GM21529 (cell line): ENCODE measurements around the gene ALDH1L1.

ENCODE experiments used
- ATAC-seq: cut with Tn5 transposase; IDR thresholded peaks from one replicate; pipeline ENCODE4 v1.9.1; 2021; ENCODE audit not compliant: unreplicated experiment

Gene ALDH1L1

DNA sequence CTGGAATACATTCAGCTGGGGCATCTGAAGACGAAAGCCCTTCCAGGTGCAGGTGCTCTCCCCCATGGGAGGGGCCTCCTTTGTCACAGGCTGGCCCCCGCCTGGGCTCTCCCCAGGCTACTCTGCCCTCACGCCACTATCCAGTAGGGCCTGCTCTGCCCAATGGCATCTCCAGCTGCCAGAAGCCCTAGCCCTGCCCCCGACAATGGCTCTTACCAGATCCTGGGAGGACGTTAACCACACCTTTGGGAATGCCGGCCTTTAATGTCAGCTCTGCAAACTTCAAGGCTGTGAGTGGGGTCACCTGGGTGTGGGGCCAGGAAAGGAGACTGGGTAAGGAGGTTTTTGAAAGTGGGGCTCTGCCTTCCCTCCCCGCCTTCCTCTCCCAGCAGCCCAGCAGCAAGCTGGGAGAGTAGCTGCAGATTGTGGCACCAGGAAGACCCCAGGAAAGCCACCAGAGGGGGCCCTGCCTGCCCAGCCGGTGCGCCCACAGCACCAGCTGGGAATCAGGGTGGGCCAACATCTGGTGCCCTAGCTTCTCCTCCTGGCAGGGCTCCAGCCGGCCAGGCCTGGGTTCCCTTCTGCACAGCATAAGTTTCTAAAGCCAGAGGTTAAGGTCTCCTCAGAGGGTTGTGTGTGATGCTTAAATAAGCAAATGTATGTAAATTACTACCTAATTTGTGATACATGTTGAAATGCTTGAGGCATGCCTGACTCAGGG lies 56.1 kb downstream of the ALDH1L1 start:
- no peak for ATAC-seq

DNA sequence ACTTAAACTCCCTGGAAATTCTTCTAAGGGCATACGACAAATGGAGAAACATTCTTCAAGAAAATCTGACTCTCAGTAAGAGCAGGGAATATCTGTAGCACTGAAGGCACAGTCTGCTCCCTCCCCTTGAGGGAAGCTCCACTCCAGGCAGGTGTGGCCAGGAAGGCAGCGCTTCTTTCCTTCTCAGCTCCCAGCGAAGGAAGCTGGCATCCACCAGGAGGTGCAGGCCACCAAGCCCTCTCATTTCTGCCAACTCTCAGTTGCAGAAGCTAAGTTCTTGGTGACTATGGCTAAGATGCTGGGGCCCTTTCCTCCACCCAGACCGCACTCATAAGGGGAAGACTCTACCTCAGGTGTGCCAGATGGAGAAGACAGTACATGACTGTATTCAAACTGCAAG lies 58.8 kb downstream of the ALDH1L1 start:
- no peak for ATAC-seq

DNA sequence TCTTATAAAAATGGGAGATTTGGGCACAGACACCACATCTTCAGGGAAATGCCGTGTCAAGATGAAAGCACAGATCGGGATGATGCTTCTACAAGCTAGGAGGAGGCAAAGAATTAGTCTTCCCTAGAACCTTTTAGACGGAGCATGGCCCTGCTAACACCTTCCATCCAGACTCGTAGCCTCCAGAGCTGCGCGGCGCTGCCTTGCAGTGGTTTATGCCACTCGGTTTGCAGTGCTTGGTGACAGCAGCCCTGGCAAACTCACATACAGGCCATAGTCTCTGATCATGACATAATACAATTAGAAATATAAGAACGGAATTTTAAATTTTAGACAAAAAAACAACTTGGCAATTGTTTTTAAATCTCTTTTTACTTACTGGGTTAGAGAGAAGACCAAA lies 59.3 kb downstream of the ALDH1L1 start:
- ATAC-seq = no peak

DNA sequence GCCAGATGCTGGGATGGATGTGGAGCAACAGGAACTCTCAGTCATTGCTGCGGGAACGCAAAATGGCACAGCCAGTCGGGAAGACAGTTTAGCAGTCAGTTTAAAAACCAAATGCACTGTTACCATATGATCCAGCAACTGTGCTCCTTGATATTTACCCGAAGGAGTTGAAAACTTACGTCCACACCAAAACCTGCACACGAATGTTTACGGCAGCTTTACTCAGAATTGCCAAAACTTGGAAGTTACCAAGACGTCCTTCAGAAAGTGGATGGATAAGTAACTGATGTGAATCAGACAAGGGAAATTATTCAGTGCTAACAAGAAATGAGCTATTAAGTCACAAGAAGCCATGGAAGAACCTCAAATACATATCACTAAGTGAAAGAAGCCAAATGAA lies 60.4 kb downstream of the ALDH1L1 start:
- ATAC-seq = no peak

DNA sequence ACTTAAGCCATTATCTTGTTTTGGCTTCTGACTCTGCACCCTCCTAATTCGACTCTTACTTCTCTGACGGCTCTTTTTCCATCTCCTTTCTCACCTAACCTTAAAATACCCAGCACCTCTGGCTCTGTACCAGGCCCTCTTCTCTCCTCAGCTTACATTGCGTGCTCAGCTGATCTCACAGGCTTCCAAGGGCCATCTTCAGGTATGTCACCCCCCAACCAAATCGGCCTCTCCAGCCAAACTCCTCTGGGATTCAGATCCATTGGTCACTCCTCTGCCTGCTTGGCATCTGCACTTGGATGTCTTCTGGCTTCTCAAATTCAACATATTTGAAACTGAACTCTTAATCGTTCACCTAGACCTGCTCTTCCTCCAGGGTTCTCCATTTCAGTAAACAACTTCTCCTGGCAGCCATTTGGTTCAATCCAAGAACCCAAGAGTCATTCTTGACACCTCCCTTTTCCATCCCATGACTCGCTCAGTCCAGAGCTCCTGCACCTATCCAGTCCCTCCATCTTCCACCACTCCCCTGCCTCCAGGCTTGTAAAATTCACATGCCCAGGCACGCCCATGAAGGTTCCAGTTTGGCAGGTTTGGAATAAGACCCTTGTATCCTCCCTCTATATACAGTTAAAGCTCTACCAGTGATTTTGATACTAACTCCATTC lies 61.2 kb downstream of the ALDH1L1 start:
- no peak for ATAC-seq

DNA sequence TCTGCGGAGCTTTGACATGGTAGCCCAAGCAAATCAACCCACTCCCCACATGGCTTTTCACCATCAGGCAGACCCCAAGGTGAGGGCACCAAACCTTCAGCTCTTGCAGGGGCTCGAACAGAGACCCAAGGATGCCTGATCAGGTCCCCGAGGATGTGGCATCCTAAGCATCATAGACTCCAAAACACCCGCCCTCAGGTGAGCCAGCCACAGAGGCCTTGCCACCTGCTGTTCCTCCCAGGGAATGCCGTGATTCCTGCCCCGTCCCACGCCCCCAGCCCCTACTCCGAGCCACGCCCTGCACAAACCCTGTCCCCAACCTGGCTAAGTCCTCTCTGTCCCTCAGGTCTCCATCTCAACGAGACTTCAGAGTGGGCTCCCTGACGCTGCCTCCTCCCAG lies 61.8 kb downstream of the ALDH1L1 start:
- ATAC-seq = no peak

DNA sequence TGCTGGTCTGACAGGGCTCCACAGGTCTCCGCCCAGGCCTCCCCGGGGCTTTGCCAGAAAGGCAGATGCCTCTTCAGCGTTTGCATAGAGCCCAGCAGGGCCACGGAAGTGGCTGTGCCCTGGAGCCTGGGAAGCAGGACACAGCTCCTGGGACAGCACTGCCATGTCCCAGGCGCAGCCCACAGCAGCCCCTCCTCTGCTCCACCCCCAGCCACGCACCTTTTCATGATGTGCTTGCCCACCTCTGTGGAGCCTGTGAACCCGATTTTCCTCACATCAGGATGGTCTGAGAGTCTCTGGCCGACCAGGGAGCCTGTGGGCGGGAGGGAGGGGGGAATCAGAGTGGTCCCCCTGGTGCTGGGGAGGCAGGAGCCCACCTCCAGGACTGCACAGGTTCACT lies 62.6 kb downstream of the ALDH1L1 start:
- no peak for ATAC-seq

DNA sequence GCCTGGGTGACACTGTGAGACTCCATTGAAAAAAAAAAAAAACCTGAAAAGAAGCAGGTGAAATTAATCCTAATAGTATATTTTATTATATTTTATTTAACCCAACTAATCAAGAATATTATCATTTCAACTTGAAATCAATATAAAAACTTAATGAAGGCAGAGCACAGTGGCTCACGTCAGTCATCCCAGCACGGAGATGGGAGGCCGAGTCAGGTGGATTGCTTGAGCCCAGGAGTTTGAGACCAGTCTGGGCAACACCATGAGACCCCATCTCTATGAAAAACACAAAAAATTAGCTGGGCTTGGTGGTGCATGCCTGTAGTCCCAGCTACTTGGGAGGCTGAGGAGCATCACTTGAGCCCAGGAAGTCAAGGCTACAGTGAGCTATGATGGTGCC lies 63.2 kb downstream of the ALDH1L1 start:
- no peak for ATAC-seq

DNA sequence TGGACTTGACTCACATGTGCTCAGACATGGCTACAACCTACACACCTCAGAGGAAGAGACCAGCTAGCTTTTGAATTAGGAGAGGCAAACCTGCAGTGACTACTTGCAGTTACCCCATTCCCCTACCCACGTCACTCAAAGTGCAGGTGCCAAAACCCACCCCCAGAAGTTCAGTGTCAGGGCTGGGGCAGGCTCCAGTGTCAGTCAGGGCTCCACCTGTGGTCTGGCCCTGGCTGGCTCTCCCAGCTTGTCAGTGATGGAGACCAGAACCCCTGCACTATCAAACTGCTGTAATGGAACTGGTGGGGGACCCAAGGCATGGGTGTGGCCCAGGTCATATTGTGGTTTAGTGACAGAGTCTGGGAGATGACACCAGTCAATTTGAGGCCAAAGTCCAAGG lies 63.9 kb downstream of the ALDH1L1 start:
- ATAC-seq = no peak

DNA sequence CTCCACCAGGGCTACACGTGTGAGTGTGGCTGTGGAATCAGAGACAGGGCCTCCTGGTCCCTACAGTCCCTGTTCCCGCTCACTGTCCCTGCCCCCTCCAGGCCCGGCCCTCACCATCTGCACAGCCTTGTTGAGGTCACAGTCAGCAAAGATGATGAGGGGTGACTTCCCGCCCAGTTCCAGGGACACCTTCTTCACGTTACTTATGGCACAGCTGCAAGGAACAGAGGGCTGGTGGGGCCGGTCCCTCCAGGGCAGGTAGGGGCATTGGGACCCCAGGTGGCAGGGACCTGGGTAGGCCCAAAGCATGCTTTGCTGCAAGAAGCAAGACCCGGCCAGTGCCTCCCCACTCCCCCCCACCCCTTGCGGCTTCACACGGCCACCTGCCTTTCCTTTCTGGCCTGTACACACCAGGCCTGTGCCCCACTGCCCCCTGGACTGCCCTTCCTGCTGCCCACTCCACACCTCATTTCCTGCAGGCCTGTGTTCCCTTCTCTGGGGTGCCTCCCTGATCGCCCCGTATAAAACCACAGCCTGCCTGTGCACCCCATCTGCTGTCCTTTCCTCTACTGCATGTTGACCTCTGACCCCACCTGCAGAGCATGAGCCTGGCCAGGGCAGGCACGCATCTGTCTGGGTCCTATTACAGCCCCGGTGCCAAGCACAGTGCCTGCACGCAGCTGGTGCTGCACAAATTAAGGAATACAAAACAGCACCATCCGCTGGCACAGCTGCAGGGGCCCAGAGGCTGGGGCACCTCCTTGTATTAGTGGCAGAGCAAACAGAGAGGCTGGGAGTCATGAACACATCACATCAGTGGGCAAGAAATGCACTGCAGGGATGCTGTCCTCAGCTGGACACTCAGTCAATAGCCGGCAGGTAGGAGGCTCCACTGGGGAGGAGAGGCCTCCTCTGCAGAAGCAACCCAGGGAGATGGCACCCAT lies 65.7 kb downstream of the ALDH1L1 start:
- no peak for ATAC-seq

DNA sequence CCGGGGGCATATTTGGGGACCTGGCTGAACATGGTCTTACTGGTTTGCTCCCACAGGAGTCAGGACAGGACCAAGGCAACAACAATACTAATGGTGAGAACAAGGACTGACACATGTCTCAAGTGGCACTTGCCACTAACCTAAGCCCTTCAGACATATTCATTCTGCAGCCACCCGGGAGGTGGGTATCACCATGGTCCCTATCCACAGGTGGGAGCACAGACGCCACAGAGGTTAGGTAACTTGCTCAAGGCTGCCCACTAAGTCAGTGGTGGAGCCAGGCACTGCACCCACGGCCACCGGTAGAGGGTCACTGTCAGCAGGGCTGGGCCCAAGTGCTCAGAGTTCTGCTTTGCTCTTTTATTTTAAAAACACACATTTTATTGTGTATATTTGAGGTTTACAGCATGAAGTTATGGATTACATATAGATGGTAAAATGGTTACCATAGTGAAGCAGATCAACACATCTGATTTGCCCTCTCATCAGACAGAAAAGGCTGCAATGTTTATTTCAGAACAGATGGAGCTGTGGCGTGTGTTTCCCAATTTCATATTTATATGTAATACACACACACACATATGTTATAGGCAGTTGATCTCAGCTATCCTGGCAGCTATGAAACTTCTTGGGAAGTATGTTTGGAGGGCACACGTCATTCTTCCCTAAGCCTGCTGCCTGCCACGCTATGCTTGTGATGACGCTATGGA lies 66.5 kb downstream of the ALDH1L1 start:
- no peak for ATAC-seq

DNA sequence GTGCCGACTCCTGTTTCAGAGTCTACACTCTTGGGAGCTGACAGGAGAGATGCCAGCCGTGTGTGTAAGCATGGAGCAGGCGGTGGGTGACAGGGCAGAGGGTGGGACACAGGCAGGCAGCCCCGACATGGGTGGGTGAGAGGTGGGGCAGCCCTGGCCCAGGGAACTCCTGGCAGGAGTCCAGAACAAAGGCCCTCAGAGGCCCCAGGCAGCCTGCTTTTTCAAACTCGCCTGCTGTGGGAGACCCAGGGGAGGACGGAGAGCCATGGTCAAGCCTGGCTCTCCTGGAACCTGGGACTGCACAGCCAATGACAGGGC lies 67.2 kb downstream of the ALDH1L1 start:
- ATAC-seq = no peak

DNA sequence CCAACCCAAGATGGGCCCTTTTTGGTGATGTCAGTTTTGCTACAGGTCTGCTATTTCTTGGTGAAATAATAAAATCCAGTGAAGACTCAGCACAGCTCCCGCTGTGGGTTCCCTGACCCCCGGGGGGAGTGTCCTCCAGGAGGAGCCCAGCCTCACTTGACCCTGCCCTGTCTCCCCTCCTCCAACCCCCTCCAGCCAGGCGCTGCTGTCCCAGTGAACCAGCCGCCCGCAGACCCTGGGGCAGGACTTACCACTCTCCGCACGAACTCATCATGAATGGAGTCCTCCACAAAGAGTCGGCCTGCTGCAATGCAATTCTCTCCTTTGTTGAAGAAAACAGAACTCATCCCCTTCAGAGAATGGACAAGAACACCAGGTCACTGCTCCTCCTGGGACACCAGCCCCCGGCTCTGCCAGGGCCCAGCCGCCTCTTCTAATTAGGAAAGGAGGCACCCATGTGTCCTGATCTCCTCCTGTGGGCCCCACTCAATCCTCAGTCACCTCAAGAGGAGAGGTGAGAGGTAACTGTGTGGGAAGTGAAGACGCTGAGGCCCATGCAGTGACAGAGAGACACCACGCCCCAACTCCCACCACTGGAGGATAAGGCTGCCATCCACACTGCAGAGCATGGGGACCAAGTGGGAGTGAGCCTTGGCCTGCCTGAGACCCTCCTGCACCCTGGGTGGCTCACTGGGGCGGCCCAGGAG lies 67.7 kb downstream of the ALDH1L1 start:
- no peak for ATAC-seq

DNA sequence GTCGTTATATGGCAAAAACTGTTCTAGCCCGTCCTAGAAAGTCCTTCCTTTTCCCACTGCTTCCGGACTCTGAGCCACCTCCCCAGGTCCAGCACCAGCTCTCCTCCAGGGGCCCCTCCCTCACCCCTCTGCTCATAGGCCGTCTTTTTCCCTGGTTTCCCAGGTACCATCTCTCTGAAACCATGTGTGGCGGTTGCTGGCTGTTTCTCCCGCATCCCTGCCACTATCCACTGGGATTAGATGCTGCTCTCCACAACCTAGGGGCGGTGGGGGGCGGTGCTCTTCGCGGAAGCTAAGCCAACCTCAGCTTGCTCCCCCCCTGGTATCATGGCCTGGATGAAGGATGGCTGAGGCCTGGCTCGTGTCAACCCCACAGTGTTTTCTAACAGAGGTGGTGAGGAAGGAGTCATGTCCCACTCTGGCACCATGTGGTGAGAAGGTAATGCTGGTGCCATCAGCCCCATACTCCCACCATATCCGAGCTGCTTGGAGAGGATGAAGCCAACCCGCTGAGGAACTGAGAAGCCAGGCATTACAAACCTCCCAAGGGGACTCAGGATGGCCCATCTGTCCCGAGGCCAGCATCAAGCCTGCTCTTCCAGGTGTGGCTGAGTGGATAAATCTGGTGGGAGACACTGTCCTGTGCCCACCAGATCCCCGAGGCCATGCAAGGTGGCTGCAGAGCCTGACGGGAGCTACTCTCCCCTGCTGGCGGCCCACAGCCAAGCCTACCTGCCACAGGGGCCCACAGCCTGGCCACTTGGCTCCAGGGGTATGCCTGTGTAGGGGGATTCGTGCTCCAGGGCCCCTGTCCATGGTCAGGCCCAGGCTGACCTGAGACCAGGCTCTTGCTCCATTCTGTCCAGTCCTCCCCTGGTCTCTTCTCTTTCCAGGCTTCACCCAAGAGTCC lies 68.6 kb downstream of the ALDH1L1 start:
- no peak for ATAC-seq

DNA sequence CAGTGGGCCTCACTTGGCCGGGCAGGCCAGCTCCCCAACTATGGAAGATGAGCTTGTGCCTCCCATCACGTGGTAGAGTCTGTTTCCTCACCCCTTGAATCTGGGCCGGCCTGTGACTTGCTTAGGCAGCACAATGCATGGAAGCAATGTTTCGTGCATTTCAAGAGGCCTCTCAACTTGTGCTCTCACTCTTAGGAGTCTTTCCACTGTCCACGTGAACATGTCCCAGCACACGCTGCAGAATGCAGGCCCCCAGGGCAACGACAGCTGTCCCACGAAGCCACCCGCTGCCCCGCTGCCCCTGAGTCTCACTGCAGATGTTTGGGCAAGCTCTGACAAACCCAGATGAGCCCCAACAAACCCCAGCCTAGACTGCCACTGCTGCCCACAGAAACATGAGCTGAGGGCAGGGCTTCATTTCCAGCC lies 69.2 kb downstream of the ALDH1L1 start:
- no peak for ATAC-seq

DNA sequence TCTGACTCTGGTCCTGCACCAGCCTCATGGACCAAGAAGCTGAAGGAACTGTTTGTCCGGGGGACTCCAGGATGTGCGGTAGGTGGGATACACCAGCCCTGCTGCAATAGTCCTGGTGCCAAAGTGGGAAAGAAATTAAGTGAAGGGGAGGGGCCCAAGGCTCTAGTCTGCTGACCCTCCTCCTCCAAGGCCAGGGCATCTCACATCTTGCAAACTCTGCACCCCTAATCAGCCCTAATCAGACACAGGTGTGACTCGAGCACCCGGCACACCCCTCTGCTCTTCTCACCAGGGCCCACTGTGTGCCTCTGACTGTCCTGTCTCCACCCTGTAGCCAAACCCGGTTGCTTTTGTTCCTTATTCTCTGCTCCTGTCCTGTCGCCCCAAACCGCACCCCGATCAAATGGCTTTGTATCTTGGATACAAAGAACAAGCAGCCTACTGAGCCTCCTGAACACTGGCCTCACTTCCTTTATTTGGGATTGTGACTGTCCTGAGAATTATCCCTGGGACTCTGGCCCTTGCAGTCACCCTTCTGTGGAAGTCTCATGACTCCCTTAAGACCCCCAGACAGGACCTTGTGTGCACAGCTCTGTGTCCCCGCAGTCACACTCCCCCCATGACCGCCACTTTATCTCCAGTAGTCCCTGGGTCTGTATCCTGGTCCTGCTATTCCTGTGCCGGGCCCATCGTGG lies 69.8 kb downstream of the ALDH1L1 start:
- no peak for ATAC-seq

DNA sequence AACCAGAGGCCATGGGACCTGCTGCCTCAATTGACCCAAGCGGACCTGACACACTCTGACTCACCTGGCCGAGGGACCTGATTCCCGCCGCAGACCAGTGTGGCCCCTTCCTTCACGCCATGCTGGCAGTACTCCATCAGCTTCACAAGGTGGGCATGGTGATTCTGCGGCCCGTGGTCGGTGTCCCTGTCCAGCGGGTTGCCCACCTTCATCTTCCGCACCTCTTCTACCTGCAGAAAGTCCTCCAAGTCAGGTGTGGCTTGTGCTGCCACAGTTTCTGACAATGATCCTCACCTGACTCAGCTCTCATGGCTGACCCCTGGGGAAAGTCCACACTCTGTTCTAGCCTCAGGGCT lies 70.5 kb downstream of the ALDH1L1 start:
- no peak for ATAC-seq

DNA sequence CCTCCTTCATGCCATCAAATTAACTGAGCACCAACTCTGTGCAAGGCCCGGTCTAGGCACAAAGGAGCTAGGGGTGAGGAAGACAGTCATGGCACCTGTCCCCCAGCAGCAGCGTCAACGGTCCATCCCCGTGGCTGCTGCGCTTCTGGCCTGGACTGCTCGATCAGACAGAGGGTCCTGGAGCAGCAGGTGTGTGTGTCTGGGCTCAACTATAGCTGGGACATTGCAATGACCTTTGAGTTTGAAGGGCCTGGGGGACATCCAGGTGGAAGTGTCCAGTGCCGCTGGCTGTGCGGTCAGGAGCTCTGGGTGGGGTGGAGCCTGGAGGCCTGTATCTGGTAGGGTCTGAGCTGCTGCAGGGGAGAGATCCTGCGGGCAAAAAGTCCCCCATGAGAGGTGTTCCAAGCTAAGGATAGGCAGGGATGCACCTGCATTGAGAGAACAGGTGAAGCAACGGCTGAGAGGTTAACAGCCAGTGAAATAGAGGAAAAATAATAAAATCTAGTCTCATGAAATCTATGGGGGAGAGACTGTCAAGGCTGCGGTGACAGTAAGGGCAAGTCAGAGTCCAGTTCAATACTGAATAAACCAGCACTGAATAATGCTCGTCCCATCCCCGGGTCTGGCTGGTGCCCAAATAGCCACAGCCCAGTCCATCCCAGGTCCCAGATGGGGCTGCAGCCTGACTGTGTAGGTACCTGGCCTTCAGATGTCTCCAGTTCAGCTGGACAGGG lies 71.1 kb downstream of the ALDH1L1 start:
- no peak for ATAC-seq

DNA sequence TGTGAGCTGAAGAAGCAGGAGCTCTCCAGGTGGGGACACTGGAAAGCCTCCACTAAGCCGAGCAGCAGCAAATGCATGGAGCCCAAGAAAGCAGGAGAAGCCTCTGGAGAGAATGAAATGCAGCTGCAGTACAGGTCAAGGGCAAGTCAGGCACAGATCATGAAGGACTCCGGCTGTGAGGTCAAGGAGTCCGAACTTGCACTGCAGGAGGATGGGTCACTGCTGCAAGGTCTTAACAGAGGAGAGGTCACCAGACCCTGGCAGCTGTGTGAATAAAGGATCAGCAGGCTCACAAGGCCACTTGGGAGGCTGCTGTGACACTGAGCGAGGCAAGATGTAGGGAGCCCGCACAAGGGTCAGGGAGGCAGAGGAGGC lies 71.7 kb downstream of the ALDH1L1 start:
- ATAC-seq = no peak
